ENCODE results near the gene IGBP1. TPM values are rescaled to one million over a fixed set of nuclear protein-coding genes. Genes with fewer than 3 reads are reported as not detected.

Gene IGBP1
- total RNA-seq, 1 experiment from 2014 or later = 50.7 TPM

- CTCF ChIA-PET = no interaction called here
- peaks cover 5% of the 10 kb centered on the region in 2 experiments; a peak in 3 of 4 replicates for H3K4me1 ChIP-seq (ENCODE audit: control insufficient read depth in 1 of 2, insufficient read depth in 2 of 2, low read length in 2 of 2)
- no peaks in the 10 kb centered on the region for H4K20me1 ChIP-seq (ENCODE audit: insufficient read depth)
- no peak overlapping the region for H2AFZ ChIP-seq (ENCODE audit: low read depth, low read length, poor library complexity, severe bottlenecking)
- no peak for ATAC-seq
- H3K9me2 ChIP-seq (ENCODE audit: insufficient read depth) = no peaks in the 10 kb centered on the region
- no peak overlapping the region for H3K27ac ChIP-seq (ENCODE audit: low read depth, low read length)
- TF ChIP-seq CTCF (IDR thresholded peaks at IDR 0.05 in 2 of 3, conservative IDR thresholded peaks at IDR 0.05 in 1 of 3; ENCODE audit: borderline replicate concordance in 1 of 3, insufficient read depth in 1 of 3, low read depth in 2 of 3, low read length in 2 of 3) (no peak), ZNF274 (IDR thresholded peaks at IDR 0.05; ENCODE audit: low read depth, low read length) (no peak), CEBPB (IDR thresholded peaks at IDR 0.05; ENCODE audit: low read depth) (no peak), ELF1 (IDR thresholded peaks at IDR 0.05; ENCODE audit: borderline replicate concordance, low read depth) (no peak), CBX3 (IDR thresholded peaks at IDR 0.05; ENCODE audit: low read depth) (no peak), EGR1 (IDR thresholded peaks at IDR 0.05; ENCODE audit: low read depth) (no peak), REST (IDR thresholded peaks at IDR 0.05; ENCODE audit: low read depth) (no peak), SRF (IDR thresholded peaks at IDR 0.05; ENCODE audit: low read depth) (no peak), EZH2phosphoT487 (IDR thresholded peaks at IDR 0.05; ENCODE audit: borderline replicate concordance) (no peak), SP1 (IDR thresholded peaks at IDR 0.05; ENCODE audit: low read depth) (no peak), ZBTB33 (IDR thresholded peaks at IDR 0.05; ENCODE audit: extremely low read depth, insufficient replicate concordance, low read length) (no peak), EZH2 (IDR thresholded peaks at IDR 0.05) (no peak), JUND (IDR thresholded peaks at IDR 0.05) (no peak), MAX (IDR thresholded peaks at IDR 0.05) (no peak), ZFX (IDR thresholded peaks at IDR 0.05) (no peak), POLR2AphosphoS5 (IDR thresholded peaks at IDR 0.05; ENCODE audit: low read depth, low read length) (no peak), TCF7L2 (IDR thresholded peaks at IDR 0.05; ENCODE audit: borderline replicate concordance, extremely low read depth, insufficient read depth, insufficient read length) (no peak)
- peaks cover 7 to 15% of the 10 kb centered on the region in 2 experiments; a peak in 2 of 4 replicates for H3K36me3 ChIP-seq (ENCODE audit: control insufficient read depth in 1 of 2, insufficient read depth in 2 of 2, low read length in 2 of 2)
- no peak overlapping the region for H3K4me2 ChIP-seq (ENCODE audit: low read length)
- H3K27me3 ChIP-seq (ENCODE audit: insufficient read depth, low read length) = no peaks in the 10 kb centered on the region
- no peaks in the 10 kb centered on the region for H3K9me3 ChIP-seq (ENCODE audit: control insufficient read depth in 1 of 2, insufficient read depth in 1 of 2, low read depth in 1 of 2, low read length in 2 of 2)
- no peak overlapping the region for H3K9ac ChIP-seq (ENCODE audit: low read length)
- BruUV-seq (replicated peaks) = no TSS peak
- H3K4me3 ChIP-seq (replicated peaks in 1 of 2; ENCODE audit: low read depth in 1 of 2, low read length in 2 of 2) = no peak overlapping the region
- POLR2A ChIA-PET = no interaction called here
- intact Hi-C loops (cut with micrococcal nuclease) = no loop called here
- peaks cover 24% of the 10 kb centered on the region for H3K79me2 ChIP-seq (ENCODE audit: insufficient read depth, low read length)
- RAD21 ChIA-PET (ENCODE audit: low non-redundant PET in 1 of 2, low total read pairs in 2 of 2, uncharacterized antibody in 2 of 2, unreplicated experiment in 2 of 2) = no interaction called here
- no peak for DNase-seq (ENCODE audit: low read depth, low spot score)
These were observed 6.5 kb downstream of the IGBP1 start for GRCh38 chrX:70139736-70140135.

Data from HCT116 (cell line).